H1 (cell line): ENCODE data around the gene SLC22A8. TPM values are rescaled to one million over a fixed set of nuclear protein-coding genes. Genes with fewer than 3 reads are reported as not detected.

ENCODE experiments used
- CBX5 ChIP-seq: fragments of 300-800, 300-1000 bp; sonication (generic); IDR thresholded peaks from 2 replicates; pipeline ENCODE4 v1.7.1; 2016; ENCODE audit warnings: antibody characterized with exemption, low read length, low read depth
- CTCF ChIP-seq, 3 experiments: IDR thresholded peaks; 1 replicate in 2 of 3; 2 replicates in 1 of 3; pipeline versions ENCODE4 v1.5.1 to v1.6.1; 2011; ENCODE audit warnings: low read length in 3 of 3, mild to moderate bottlenecking in 3 of 3, inconsistent platforms in 2 of 3, low read depth in 1 of 3, moderate library complexity in 1 of 3; ENCODE audit not compliant: insufficient read depth in 1 of 3; ENCODE audit errors: control extremely low read depth in 1 of 3
- SIRT6 ChIP-seq: IDR thresholded peaks from one replicate; pipeline ENCODE4 v1.7.1; 2012; ENCODE audit warnings: low read length, inconsistent platforms
- SUZ12 ChIP-seq: fragments of 200-600 bp; sonication (generic); IDR thresholded peaks from 2 replicates; pipeline ENCODE4 v1.6.1; 2012; ENCODE audit warnings: mild to moderate bottlenecking, inconsistent platforms, low read length, moderate library complexity, mixed read lengths
- polyA plus RNA-seq, 7 experiments: library from polyadenylated mRNA; depleted of rRNA in 3 of 7; stranded (reverse) in 5 of 7; unstranded in 2 of 7; fragments of >200 nt in 5 of 7; fragments of 200-250 nt in 2 of 7; gene quantifications; 1 replicate in 5 of 7; 2 replicates in 1 of 7; 4 replicates in 1 of 7; pipeline versions ENCODE4 v1.2.1 to v1.2.3, GENCODE V29; 2011 to 2013; ENCODE audit warnings: missing spikeins in 2 of 7, mixed read lengths in 2 of 7
- total RNA-seq: library from RNA; stranded (reverse); fragmentation: NEBNext Ultra II Directional; extraction: Animal tissue kit (Norgen Biotek cat#: 25700); gene quantifications from 2 replicates; pipeline ENCODE4 v1.2.1, GENCODE V29; 2021
- TF ChIP-seq, protein P1 (sequence below): fragments of 300-600 bp; sonication (generic); IDR thresholded peaks from 2 replicates; pipeline ENCODE4 v1.7.1; 2012; ENCODE audit warnings: low read length, moderate library complexity, mild to moderate bottlenecking, inconsistent platforms; ENCODE audit not compliant: insufficient replicate concordance
- TF ChIP-seq, protein P2 (sequence below): IDR thresholded peaks from 2 replicates; pipeline ENCODE4 v1.6.1; 2011; ENCODE audit warnings: low read depth, mild to moderate bottlenecking, low read length; ENCODE audit not compliant: insufficient read depth

SLC22A8 gene
- total and polyA plus RNA-seq, 2 of the 8 experiments (the other 6 are each of a cell fraction or from before 2014, with no cell fraction given) = not detected

- TF ChIP-seq, protein P1, sequence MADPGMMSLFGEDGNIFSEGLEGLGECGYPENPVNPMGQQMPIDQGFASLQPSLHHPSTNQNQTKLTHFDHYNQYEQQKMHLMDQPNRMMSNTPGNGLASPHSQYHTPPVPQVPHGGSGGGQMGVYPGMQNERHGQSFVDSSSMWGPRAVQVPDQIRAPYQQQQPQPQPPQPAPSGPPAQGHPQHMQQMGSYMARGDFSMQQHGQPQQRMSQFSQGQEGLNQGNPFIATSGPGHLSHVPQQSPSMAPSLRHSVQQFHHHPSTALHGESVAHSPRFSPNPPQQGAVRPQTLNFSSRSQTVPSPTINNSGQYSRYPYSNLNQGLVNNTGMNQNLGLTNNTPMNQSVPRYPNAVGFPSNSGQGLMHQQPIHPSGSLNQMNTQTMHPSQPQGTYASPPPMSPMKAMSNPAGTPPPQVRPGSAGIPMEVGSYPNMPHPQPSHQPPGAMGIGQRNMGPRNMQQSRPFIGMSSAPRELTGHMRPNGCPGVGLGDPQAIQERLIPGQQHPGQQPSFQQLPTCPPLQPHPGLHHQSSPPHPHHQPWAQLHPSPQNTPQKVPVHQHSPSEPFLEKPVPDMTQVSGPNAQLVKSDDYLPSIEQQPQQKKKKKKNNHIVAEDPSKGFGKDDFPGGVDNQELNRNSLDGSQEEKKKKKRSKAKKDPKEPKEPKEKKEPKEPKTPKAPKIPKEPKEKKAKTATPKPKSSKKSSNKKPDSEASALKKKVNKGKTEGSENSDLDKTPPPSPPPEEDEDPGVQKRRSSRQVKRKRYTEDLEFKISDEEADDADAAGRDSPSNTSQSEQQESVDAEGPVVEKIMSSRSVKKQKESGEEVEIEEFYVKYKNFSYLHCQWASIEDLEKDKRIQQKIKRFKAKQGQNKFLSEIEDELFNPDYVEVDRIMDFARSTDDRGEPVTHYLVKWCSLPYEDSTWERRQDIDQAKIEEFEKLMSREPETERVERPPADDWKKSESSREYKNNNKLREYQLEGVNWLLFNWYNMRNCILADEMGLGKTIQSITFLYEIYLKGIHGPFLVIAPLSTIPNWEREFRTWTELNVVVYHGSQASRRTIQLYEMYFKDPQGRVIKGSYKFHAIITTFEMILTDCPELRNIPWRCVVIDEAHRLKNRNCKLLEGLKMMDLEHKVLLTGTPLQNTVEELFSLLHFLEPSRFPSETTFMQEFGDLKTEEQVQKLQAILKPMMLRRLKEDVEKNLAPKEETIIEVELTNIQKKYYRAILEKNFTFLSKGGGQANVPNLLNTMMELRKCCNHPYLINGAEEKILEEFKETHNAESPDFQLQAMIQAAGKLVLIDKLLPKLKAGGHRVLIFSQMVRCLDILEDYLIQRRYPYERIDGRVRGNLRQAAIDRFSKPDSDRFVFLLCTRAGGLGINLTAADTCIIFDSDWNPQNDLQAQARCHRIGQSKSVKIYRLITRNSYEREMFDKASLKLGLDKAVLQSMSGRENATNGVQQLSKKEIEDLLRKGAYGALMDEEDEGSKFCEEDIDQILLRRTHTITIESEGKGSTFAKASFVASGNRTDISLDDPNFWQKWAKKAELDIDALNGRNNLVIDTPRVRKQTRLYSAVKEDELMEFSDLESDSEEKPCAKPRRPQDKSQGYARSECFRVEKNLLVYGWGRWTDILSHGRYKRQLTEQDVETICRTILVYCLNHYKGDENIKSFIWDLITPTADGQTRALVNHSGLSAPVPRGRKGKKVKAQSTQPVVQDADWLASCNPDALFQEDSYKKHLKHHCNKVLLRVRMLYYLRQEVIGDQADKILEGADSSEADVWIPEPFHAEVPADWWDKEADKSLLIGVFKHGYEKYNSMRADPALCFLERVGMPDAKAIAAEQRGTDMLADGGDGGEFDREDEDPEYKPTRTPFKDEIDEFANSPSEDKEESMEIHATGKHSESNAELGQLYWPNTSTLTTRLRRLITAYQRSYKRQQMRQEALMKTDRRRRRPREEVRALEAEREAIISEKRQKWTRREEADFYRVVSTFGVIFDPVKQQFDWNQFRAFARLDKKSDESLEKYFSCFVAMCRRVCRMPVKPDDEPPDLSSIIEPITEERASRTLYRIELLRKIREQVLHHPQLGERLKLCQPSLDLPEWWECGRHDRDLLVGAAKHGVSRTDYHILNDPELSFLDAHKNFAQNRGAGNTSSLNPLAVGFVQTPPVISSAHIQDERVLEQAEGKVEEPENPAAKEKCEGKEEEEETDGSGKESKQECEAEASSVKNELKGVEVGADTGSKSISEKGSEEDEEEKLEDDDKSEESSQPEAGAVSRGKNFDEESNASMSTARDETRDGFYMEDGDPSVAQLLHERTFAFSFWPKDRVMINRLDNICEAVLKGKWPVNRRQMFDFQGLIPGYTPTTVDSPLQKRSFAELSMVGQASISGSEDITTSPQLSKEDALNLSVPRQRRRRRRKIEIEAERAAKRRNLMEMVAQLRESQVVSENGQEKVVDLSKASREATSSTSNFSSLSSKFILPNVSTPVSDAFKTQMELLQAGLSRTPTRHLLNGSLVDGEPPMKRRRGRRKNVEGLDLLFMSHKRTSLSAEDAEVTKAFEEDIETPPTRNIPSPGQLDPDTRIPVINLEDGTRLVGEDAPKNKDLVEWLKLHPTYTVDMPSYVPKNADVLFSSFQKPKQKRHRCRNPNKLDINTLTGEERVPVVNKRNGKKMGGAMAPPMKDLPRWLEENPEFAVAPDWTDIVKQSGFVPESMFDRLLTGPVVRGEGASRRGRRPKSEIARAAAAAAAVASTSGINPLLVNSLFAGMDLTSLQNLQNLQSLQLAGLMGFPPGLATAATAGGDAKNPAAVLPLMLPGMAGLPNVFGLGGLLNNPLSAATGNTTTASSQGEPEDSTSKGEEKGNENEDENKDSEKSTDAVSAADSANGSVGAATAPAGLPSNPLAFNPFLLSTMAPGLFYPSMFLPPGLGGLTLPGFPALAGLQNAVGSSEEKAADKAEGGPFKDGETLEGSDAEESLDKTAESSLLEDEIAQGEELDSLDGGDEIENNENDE = no peak
- TF ChIP-seq SIRT6 (no peak), CBX5 (no peak), SUZ12 (no peak), CTCF (IDR thresholded peaks at IDR 0.05; ENCODE audit: control extremely low read depth in 1 of 3, insufficient read depth in 1 of 3, low read depth in 1 of 3, low read length in 3 of 3) (no peak)
- TF ChIP-seq, protein P2, sequence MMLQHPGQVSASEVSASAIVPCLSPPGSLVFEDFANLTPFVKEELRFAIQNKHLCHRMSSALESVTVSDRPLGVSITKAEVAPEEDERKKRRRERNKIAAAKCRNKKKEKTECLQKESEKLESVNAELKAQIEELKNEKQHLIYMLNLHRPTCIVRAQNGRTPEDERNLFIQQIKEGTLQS = no peak
These were observed 58.5 kb downstream of the SLC22A8 start (continued) for GRCh38 chr11:62957147-62957546.
